MCF 10A (cell line): ENCODE measurements around the gene SERINC3. TPM values are rescaled to one million over a fixed set of nuclear protein-coding genes. Genes with fewer than 3 reads are reported as not detected.
"Not testable (repeated sequence)": the region's sequence is repeated elsewhere in the genome, so short reads cannot be mapped to it uniquely, and the experiment has no call there.

Source experiments
- BruUV-seq: library from RNA; stranded (reverse); fragments of 400-500 nt; replicated peaks from 2 replicates; lab custom pipeline; 2021; lab: Mats Ljungman, UMichigan
- CTCF ChIA-PET: fragments of 300-600 bp; sonication (Branson Sonifier 250); formaldehyde crosslinking; extraction: SDS; loops from one replicate; lab custom pipeline; 2021; ENCODE audit warnings: antibody characterized with exemption, inconsistent platforms; lab: Yijun Ruan, JAX
- POLR2A ChIA-PET: fragments of 300-600, 350-650 bp; sonication (Branson Sonifier 250); formaldehyde crosslinking; extraction: SDS; loops from one replicate; lab custom pipeline; 2020; ENCODE audit warnings: antibody characterized with exemption, inconsistent platforms; lab: Yijun Ruan, JAX
- DNase-seq: peaks from one replicate; pipeline ENCODE4 v3.0.0-alpha.2; 2018; ENCODE audit not compliant: unreplicated experiment
- H3K27ac Mint-ChIP-seq: one replicate; pipeline ENCODE4 v1.8.0; 2022; ENCODE audit warnings: mild to moderate bottlenecking, low read depth, mixed read lengths; ENCODE audit not compliant: unreplicated experiment
- H3K27me3 Mint-ChIP-seq: one replicate; pipeline ENCODE4 v1.8.0; 2022; ENCODE audit warnings: mixed read lengths; ENCODE audit not compliant: insufficient read depth, unreplicated experiment
- H3K36me3 Mint-ChIP-seq: one replicate; pipeline ENCODE4 v1.8.0; 2022; ENCODE audit warnings: mild to moderate bottlenecking, moderate library complexity, mixed read lengths; ENCODE audit not compliant: insufficient read depth, unreplicated experiment
- H3K4me1 Mint-ChIP-seq: one replicate; pipeline ENCODE4 v1.8.0; 2022; ENCODE audit warnings: mixed read lengths; ENCODE audit not compliant: insufficient read depth, unreplicated experiment
- H3K4me3 Mint-ChIP-seq: one replicate; pipeline ENCODE4 v1.8.0; 2022; ENCODE audit warnings: mild to moderate bottlenecking, moderate library complexity, mixed read lengths; ENCODE audit not compliant: unreplicated experiment
- H3K9me3 Mint-ChIP-seq: one replicate; pipeline ENCODE4 v1.8.0; 2022; ENCODE audit warnings: mixed read lengths; ENCODE audit not compliant: unreplicated experiment
- intact Hi-C: fragments of 100-400 bp; cut with micrococcal nuclease; formaldehyde crosslinking; loops from 2 replicates; pipeline ENCODE4 v1.14.1; 2022
- total RNA-seq: library from RNA; stranded (reverse); gene quantifications from 2 replicates; pipeline ENCODE4 v1.2.3, GENCODE V29; 2022
- TF ChIP-seq, protein P1 (sequence below): fragments of 200-600 bp; IDR thresholded peaks from one replicate; pipeline ENCODE4 v1.8.0; 2022; ENCODE audit warnings: antibody characterized with exemption, mild to moderate bottlenecking; ENCODE audit not compliant: unreplicated experiment

SERINC3 gene
- total RNA-seq, 1 experiment from 2014 or later: 104 TPM

- CTCF ChIA-PET: interaction anchor here (0.6 to 1.5 kb wide), 4 partner anchors 32 to 96 kb away, joined by 3 to 6 read pairs (median 3); no protein-coding TSS in a partner anchor
- Mint-ChIP-seq H3K27ac (peak overlapping the region; percentile 42), H3K27me3 (no peaks in the 10 kb centered on the region), H3K4me3 (no peak overlapping the region), H3K9me3 (no peaks in the 10 kb centered on the region), H3K36me3 (peaks cover 6% of the 10 kb centered on the region), H3K4me1 (peaks cover 9% of the 10 kb centered on the region)
- no peak for DNase-seq
- no TSS peak for BruUV-seq
- intact Hi-C loops: no loop called here
- POLR2A ChIA-PET: interaction anchor here (0.9 to 3.2 kb wide), 7 partner anchors 8 to 60 kb away, joined by 3 to 30 read pairs (median 7); partner anchors contain the start of gene SERINC3
- TF ChIP-seq, protein P1, sequence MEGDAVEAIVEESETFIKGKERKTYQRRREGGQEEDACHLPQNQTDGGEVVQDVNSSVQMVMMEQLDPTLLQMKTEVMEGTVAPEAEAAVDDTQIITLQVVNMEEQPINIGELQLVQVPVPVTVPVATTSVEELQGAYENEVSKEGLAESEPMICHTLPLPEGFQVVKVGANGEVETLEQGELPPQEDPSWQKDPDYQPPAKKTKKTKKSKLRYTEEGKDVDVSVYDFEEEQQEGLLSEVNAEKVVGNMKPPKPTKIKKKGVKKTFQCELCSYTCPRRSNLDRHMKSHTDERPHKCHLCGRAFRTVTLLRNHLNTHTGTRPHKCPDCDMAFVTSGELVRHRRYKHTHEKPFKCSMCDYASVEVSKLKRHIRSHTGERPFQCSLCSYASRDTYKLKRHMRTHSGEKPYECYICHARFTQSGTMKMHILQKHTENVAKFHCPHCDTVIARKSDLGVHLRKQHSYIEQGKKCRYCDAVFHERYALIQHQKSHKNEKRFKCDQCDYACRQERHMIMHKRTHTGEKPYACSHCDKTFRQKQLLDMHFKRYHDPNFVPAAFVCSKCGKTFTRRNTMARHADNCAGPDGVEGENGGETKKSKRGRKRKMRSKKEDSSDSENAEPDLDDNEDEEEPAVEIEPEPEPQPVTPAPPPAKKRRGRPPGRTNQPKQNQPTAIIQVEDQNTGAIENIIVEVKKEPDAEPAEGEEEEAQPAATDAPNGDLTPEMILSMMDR: no peak
Measured at GRCh38 chr20:44566811-44567210, 44.9 kb upstream of the SERINC3 start.

DNA sequence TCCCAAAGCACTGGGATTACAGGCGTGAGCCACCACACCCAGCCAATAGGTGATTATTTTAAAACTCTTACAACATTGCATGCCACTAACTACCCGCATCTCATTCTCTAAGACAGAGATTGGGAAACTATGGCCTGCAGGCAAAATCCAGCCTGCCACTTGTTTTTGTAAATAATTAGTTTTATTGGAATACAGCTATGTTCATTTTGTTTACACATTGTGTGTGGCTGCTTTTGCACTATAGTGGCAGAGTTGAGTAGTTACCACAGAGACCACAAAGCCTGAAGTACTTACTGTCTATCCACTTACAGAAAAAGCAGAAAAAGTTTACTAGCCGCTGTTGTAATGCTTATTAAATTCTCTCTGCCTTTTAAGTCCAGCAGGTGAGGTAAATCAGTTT lies 44.1 kb upstream of the SERINC3 start:
- POLR2A ChIA-PET: interaction anchor here (1.0 to 3.2 kb wide), 6 partner anchors 10 to 44 kb away, joined by 3 to 30 read pairs (median 8); partner anchors contain the start of gene SERINC3
- no peaks in the 10 kb centered on the region for H3K27me3 Mint-ChIP-seq
- no TSS peak for BruUV-seq
- H3K36me3 Mint-ChIP-seq: peaks cover 6% of the 10 kb centered on the region
- no peak overlapping the region for H3K4me3 Mint-ChIP-seq
- peak; percentile 17 for DNase-seq
- CTCF ChIA-PET: interaction anchor here (1.0 to 1.5 kb wide), 3 partner anchors 9 to 95 kb away, joined by 3 to 9 read pairs (median 3); no protein-coding TSS in a partner anchor
- H3K27ac Mint-ChIP-seq: no peak overlapping the region
- H3K4me1 Mint-ChIP-seq: peaks cover 9% of the 10 kb centered on the region
- H3K9me3 Mint-ChIP-seq: no peaks in the 10 kb centered on the region
- intact Hi-C loops: no loop called here
- TF ChIP-seq, protein P1: no peak

- H3K9me3 Mint-ChIP-seq: no peaks in the 10 kb centered on the region
- TF ChIP-seq, protein P1: no peak
- POLR2A ChIA-PET: interaction anchor here (1.4 kb wide), 1 partner anchor 11 kb away, joined by 6 read pairs; no protein-coding TSS in a partner anchor
- intact Hi-C loops: no loop called here
- no peak overlapping the region for H3K4me3 Mint-ChIP-seq
- no peaks in the 10 kb centered on the region for H3K36me3 Mint-ChIP-seq
- no peak overlapping the region for H3K27ac Mint-ChIP-seq
- CTCF ChIA-PET: interaction anchor here (1.4 to 1.6 kb wide), 2 partner anchors 27 to 372 kb away, joined by 3 to 4 read pairs; no protein-coding TSS in a partner anchor
- H3K4me1 Mint-ChIP-seq: peaks cover 2% of the 10 kb centered on the region
- no TSS peak for BruUV-seq
- no peaks in the 10 kb centered on the region for H3K27me3 Mint-ChIP-seq
- DNase-seq: no peak
Measured at GRCh38 chr20:44561876-44562275, 40.0 kb upstream of the SERINC3 start.

DNA sequence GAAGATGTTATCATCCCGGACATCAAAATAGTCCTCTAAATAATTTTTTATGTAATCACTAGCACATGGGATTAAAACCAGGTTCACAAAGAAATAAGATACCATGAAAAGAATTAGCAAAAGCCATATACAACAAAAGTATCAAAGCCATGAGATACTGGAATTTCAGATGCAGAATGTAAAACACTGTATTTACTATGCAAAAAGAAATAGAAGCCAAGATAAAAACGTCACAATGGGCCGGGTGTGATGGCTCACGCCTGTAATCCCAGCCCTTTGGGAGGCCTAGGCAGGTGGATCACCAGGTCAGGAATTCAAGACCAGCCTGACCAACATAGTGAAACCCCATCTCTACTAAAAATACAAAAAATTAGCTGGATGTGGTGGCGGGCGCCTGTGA lies 38.9 kb upstream of the SERINC3 start:
- H3K4me3 Mint-ChIP-seq, H3K27me3 Mint-ChIP-seq, H3K9me3 Mint-ChIP-seq, H3K36me3 Mint-ChIP-seq, H3K27ac Mint-ChIP-seq, BruUV-seq, intact Hi-C loops, DNase-seq, H3K4me1 Mint-ChIP-seq: not testable (repeated sequence)
- POLR2A ChIA-PET: interaction anchor here (0.9 to 1.3 kb wide), 3 partner anchors 12 to 49 kb away, joined by 3 to 5 read pairs (median 3); no protein-coding TSS in a partner anchor
- CTCF ChIA-PET: interaction anchor here (0.7 to 1.6 kb wide), 4 partner anchors 15 to 371 kb away, joined by 3 to 4 read pairs (median 3); no protein-coding TSS in a partner anchor
